GM23338 (cell line): Measurements from ENCODE around the gene HSPG2.

Source experiments
- CREB1 ChIP-seq: fragments of 250-450 bp; sonication (Bioruptor Pico); IDR thresholded peaks from 2 replicates; pipeline ENCODE4 v1.5.0; 2020; ENCODE audit warnings: low read depth, mild to moderate bottlenecking, moderate library complexity
- CTCF ChIP-seq, 2 experiments: fragments of 200-600 bp in 1 of 2; sonication (generic) in 1 of 2; conservative IDR thresholded peaks; 2 replicates each; pipeline versions ENCODE4 v1.5.1 to v1.6.1; 2016 to 2017; ENCODE audit warnings: antibody characterized with exemption in 2 of 2, low read depth in 2 of 2, mild to moderate bottlenecking in 2 of 2, moderate library complexity in 1 of 2
- EZH2 ChIP-seq: fragments of 200-600 bp; sonication (generic); IDR thresholded peaks from one replicate; pipeline ENCODE4 v1.8.0; 2017; ENCODE audit warnings: antibody characterized with exemption, mild to moderate bottlenecking, low read depth; ENCODE audit not compliant: unreplicated experiment
- EZH2phosphoT487 ChIP-seq: fragments of 200-600 bp; sonication (generic); IDR thresholded peaks from one replicate; pipeline ENCODE4 v1.8.1; 2018; ENCODE audit warnings: antibody characterized with exemption; ENCODE audit not compliant: unreplicated experiment
- NANOG ChIP-seq: IDR thresholded peaks from 2 replicates; pipeline ENCODE4 v1.6.1; 2016; ENCODE audit warnings: antibody characterized with exemption, borderline replicate concordance
- POLR2AphosphoS5 ChIP-seq: IDR thresholded peaks from 2 replicates; pipeline ENCODE4 v1.6.1; 2016; ENCODE audit warnings: antibody characterized with exemption, low read depth
- REST ChIP-seq: IDR thresholded peaks from one replicate; pipeline ENCODE4 v1.6.1; 2018; ENCODE audit warnings: antibody characterized with exemption; ENCODE audit not compliant: unreplicated experiment
- ZNF114 ChIP-seq: fragments of 250-450 bp; sonication (Bioruptor Pico); IDR thresholded peaks from 2 replicates; pipeline ENCODE4 v1.5.0; 2020; ENCODE audit warnings: mild to moderate bottlenecking, moderate library complexity

- TF ChIP-seq EZH2, result no peak
- no peak for TF ChIP-seq CTCF (conservative IDR thresholded peaks at IDR 0.05; ENCODE audit: low read depth in 2 of 2)
- TF ChIP-seq POLR2AphosphoS5, result no peak
- TF ChIP-seq CREB1 (CRISPR knock-in tag), result no peak
- no peak for TF ChIP-seq REST
- TF ChIP-seq NANOG, result no peak
- TF ChIP-seq EZH2phosphoT487, result no peak
- no peak for TF ChIP-seq ZNF114 (CRISPR knock-in tag)
These were observed 98.6 kb downstream of the HSPG2 start for GRCh38 chr1:21838359-21839157.
